ENCODE data around the gene LRRC74B.

GRCh38 chr22:21014202-21014725 is 31.5 kb upstream of the LRRC74B start:
- TF ChIP-seq YY1 (IDR thresholded peaks at IDR 0.05; ENCODE audit: insufficient read depth, insufficient read length): no peak
- TF ChIP-seq ZNF274 (IDR thresholded peaks at IDR 0.05; ENCODE audit: low read depth, low read length): no peak
